ENCODE measurements around the gene COG2.
"Not testable (repeated sequence)": the region's sequence is repeated elsewhere in the genome, so short reads cannot be mapped to it uniquely, and the experiment has no call there.

COG2 gene

GRCh38 chr1:230721849-230722522 lies 79.7 kb downstream of the COG2 start:
- DNase-seq: not testable (repeated sequence)

DNA sequence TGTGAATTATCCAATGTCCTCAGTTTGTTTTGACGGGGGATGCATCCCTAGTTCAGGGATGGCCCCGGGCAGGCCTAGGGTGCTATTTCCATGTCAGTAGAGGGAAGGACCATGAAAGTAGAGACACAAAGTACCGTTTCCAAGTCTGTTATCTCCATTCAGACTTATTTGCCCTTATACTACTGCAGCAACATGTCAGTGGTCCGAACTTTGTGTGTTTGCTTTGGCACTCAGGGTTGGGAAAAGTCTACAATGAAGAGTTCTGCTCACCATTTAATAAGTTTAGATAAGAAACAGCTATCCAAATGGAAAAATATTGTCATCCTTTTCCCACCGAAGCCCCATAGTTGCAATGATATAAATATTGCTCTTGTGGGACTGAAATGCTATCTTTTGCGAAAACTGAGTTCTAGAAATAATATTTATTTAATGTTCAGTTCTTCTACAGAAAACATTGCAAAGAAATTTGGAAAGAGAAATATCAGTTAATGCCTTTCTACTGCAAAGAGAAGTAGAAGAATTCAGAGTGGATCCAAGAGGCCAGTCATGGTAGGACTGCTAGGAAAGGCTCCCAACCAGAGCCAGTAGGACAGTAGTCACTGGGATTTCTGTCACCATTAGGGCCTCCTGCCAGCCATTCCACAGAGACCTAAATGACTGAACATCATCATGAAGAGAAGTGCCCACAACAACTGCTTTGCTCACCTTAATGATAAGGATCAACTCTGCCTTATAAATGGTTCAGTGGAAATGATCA lies 83.2 kb downstream of the COG2 start:
- no peak for DNase-seq

DNA sequence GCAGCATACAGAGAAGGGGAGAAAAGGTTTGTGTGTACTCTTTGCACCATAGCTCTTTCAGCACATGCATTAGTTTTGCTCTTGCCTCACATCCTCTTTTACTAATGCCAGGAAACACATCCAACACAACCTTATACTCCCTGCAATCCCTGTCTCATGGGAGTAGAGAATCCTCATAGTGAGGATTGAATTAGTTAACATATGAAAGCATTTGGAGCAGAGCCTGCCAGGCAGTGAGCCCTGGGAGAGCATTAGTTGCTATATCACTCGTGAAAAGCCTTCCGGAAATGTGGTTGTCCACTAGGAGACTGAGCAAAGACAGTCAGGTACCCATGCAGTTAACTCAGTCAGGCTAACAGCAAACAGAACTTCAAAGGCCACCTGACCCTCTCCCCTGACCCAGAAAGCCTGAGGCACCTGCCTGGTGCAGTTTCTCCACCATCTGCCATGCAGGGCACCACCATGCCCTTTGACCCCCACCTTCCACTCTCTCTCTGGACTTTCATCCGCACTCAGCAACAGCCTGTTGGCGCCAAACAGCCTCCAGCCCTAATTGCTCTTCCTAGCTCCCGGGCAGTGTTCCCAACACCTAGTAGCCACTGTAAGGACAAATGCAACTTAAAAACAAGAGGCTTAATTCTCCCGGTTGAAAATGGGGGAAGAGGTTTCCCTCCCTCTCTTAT lies 86.6 kb downstream of the COG2 start:
- no peak for DNase-seq

- DNase-seq: no peak
Observed at GRCh38 chr1:230730977-230731376, 88.7 kb downstream of the COG2 start.

GRCh38 chr1:230735447-230735846 lies 93.2 kb downstream of the COG2 start:
- DNase-seq: no peak

DNA sequence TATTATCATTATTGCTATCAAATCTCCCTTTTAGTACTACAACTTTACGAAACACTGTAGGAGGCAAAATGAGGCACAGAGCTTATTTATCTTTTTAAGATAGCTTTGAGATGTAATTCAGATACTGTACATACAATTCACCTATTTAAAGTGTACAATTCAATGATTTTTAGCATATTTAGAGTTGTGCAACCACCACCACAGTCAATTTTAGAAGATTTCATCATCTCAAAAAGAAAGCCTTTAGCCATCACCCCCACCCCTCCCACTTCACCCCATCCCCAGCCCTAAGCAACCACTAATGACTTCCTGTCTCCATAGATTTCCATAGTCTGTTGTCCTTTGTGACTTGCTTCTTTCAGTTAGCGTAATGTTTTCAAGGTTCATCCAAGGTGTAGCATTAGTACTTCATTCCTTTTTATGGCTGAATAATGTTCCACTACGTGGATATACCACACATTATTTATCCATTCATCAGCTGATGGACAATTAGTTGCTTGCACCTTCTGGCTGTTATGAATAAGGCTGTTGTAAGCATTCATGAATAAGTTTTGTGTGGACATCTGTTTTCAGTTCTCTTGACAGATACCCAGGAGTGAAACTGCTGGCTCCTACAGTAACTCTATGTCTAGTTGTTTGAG lies 95.5 kb downstream of the COG2 start:
- no peak for DNase-seq

DNA sequence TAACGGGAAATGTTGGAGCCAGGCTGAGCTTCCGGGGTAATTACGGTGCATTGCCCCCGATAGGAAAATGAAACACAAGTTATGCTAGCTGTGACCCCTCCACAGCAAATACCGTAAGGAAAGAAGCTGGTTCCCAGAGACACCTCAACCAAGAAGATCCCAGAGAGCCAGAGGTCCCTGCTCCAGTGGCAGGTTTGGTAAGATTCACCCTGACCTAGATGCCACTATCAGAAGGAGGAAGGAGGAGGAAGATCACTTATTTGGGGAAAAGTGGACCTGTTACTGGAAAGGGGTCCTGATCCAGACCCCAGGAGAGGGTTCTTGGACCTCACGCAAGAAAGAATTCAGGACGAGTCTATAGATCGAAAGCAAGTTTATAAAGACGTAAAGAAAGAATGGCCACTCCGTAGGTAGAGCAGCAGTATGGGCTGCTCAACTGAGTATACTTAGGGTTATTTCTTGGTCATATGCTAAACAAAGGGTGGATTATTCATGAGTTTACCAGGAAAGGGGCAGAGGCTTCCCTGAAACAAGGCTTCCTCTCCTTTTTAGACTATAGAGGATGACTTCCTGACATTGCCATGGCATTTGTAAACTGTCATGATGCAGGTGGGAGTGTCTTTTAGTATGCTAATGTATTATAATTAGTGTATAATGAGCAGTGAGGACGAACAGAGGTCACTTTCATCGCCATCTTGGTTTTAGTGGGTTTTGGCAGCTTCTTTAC lies 97.4 kb downstream of the COG2 start:
- DNase-seq: no peak
